Stimulated activated CD4-positive, alpha-beta T cell treated with anti-CD3 and anti-CD28 coated beads, Interleukin-2, amount 100 ng/mL, for 24 hours (primary cell): ENCODE results near the gene FPGS.
A peak's percentile ranks its signal among the peaks of the same experiment; 100 is the strongest.
"Not testable (repeated sequence)": the region's sequence is repeated elsewhere in the genome, so short reads cannot be mapped to it uniquely, and the experiment has no call there.

ENCODE experiments used
- DNase-seq, 2 donors: peaks; one replicate each; pipeline ENCODE4 v3.0.0-alpha.2; 2020

FPGS gene

GRCh38 chr9:127814619-127815511, 12.2 kb downstream of the FPGS start:
- no peak for DNase-seq

- no peak for DNase-seq
These were observed 13.1 kb downstream of the FPGS start for GRCh38 chr9:127815512-127816361.

GRCh38 chr9:127816362-127816725, 13.7 kb downstream of the FPGS start:
- DNase-seq = no peak

- no peak for DNase-seq
These were observed 14.0 kb downstream of the FPGS start for GRCh38 chr9:127816728-127817127.

GRCh38 chr9:127817881-127818434, 15.3 kb downstream of the FPGS start:
- DNase-seq = no peak

GRCh38 chr9:127818574-127818973, 15.9 kb downstream of the FPGS start:
- no peak for DNase-seq

GRCh38 chr9:127822108-127822507, 19.4 kb downstream of the FPGS start:
- DNase-seq = no peak

- no peak for DNase-seq
These were observed 22.8 kb downstream of the FPGS start for GRCh38 chr9:127825319-127826051.

- no peak for DNase-seq
These were observed 23.7 kb downstream of the FPGS start for GRCh38 chr9:127826253-127826913.

- DNase-seq = no peak
These were observed 25.8 kb downstream of the FPGS start for GRCh38 chr9:127828262-127829031.

- no peak for DNase-seq
These were observed 26.7 kb downstream of the FPGS start for GRCh38 chr9:127829205-127829906.

- DNase-seq = no peak
These were observed 29.6 kb downstream of the FPGS start for GRCh38 chr9:127832248-127832647.

GRCh38 chr9:127833555-127833954, 30.9 kb downstream of the FPGS start:
- DNase-seq = no peak

GRCh38 chr9:127835991-127836516, 33.4 kb downstream of the FPGS start:
- DNase-seq = peak; percentile 30 to 34

- DNase-seq = not testable (repeated sequence)
These were observed 33.9 kb downstream of the FPGS start for GRCh38 chr9:127836561-127836960.

GRCh38 chr9:127837346-127837745, 34.7 kb downstream of the FPGS start:
- no peak for DNase-seq

- no peak for DNase-seq
These were observed 35.8 kb downstream of the FPGS start for GRCh38 chr9:127838375-127839078.

- DNase-seq = no peak
These were observed 38.6 kb downstream of the FPGS start for GRCh38 chr9:127841087-127841835.

GRCh38 chr9:127844821-127845359, 42.2 kb downstream of the FPGS start:
- no peak for DNase-seq
